ENCODE measurements around the gene ADAT3.
A peak's percentile ranks its signal among the peaks of the same experiment; 100 is the strongest.

Gene ADAT3

DNA sequence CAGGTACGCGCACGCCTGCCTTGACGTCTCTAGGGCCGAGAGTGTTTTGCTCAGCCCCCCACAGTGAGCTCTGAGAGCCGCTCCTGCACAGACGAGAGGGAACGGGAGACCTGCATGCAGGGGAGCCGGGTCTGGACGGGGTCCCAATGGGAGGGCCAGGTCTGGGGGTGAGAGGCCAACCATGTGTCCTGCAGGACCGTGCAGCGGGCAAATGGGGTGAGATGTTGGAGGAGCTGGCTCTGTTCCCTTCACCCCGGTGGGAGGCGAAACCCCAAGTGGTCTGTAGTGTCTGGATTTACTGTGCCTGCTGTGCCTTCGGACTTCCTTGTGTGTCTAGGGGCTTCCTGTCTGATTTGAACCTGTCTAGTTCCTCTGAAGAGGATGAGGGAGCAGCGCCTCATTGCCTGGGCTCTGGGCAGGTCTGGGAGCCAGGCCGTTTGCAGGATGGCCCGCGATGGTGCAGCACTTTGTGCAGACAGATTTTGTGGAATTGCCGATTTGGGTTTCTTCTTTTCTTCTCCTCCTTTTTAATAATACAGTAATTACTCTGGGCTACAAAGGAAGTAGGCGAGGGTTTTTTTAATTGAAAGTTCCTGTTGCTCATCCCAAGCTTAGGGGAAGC lies 37.8 kb downstream of the ADAT3 start:
- DNase-seq = no peak

DNA sequence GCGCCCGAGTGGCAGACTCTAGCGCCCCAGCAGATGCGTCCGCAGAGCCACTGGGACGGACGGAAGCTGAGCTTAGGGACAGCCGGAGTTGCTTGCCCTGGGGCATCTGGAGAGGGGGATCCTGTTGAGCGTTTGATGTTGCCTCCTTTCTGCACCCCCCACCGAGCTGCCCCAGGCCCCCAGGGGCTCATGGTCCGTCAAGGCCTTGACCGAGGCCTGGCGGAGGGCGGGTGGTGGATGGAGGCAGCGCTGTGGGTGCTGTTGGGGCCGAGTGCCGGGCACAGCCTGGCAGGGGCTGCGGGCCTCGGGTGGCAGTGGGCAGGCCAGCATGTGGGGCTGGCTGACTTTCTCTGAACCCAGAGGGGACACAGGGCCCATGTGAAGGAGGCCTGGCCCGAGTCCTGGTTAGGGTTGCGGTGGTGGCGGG lies 38.5 kb downstream of the ADAT3 start:
- no peak for DNase-seq

GRCh38 chr19:1944088-1944915 lies 39.1 kb downstream of the ADAT3 start:
- no peak for DNase-seq

- DNase-seq = no peak
Measured at GRCh38 chr19:1944916-1945561, 39.8 kb downstream of the ADAT3 start.

GRCh38 chr19:1945899-1946298 lies 40.7 kb downstream of the ADAT3 start:
- DNase-seq = peak; percentile 22

DNA sequence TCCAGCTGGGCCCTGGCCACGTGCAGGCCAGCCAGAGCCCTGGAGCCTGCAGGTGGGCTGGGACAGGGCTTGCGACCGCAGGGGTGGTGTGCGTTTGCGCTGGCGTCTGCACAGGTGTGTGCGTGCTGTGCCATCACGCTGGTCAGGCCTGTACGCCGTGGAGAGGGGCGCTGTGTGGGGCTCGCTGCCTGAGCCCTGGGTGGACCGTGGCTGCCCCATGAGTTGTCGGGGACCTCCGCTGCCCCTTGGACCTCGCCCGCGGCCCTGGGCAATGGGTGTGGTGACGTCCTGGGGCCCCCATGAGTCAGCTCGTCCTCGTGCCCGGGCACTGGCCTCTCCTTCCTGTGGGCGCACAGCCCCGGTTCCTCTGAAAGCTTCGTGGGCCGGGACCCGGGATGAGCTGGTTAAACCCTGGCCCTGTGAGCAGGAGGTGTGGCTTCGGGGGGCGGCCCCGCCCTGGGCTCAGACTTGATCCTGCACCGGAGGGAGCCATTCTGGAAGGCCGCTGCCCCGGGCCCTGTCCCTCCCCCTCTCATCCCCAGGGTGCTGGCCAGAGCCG lies 42.5 kb downstream of the ADAT3 start:
- no peak for DNase-seq

GRCh38 chr19:1949304-1950101 lies 44.3 kb downstream of the ADAT3 start:
- no peak for DNase-seq

DNA sequence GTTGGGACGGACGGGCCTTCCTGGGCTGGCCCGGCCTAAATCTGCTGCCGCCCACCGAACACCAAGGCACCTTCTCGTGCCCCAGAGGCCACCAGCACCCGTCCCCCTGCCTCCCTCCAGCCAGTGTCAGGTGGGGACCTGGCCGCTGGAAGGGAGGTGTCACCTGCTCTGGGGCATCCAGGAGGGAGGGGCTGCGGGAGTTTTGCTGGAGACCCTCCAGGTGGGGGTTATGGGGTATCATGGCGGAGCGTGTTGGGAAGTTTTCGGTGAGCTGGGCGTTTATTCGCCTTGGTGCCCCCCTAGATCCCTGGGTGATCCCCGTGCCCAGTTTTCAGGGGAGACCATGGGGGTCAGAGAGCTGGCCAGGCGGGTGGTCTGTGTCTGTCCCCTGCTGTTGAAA lies 45.4 kb downstream of the ADAT3 start:
- DNase-seq = no peak

DNA sequence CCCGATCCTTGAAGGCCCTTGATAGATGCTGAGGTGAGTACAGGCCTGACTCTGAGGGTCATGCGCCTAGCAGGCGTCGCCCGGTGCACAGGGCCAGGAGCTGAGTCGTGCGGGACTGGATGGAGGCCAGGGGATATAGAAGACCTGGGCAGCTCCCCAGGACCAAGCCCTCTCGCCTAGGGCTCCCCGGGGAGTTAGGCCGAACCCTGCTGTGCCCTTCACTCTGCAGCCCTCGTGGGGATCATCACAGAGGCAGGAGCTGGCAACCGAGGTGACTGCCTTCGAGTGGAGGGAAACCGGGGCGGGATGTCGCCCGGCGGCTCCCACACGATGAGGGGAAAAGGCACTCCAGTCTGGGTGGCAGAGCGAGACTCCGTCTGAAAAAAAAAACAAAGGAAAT lies 47.4 kb downstream of the ADAT3 start:
- DNase-seq = no peak

DNA sequence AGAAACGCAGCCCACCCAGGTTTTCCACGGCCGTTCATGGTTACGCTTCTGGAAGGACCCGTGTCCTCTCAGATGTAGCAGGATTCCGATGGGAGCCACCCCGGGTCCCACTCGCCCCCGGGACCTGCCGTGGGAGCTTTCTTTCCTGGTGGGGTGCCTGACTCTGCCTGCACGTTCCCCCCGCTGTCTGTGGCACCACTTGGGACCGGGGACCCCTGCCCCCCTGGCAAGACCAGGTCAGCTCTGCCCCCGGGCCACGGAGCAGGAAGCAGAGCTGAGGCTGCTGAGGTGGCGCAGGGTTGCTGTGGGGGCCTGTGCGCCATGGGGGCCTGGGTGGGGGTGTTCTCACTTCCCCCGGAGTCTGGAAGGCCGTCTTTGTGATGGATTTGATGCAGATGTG lies 47.8 kb downstream of the ADAT3 start:
- DNase-seq = no peak

GRCh38 chr19:1953441-1954094 lies 48.4 kb downstream of the ADAT3 start:
- DNase-seq = no peak

- no peak for DNase-seq
Measured at GRCh38 chr19:1954532-1954933, 49.3 kb downstream of the ADAT3 start.

GRCh38 chr19:1955171-1956121 lies 50.2 kb downstream of the ADAT3 start:
- DNase-seq = no peak

GRCh38 chr19:1956122-1956494 lies 50.9 kb downstream of the ADAT3 start:
- no peak for DNase-seq

DNA sequence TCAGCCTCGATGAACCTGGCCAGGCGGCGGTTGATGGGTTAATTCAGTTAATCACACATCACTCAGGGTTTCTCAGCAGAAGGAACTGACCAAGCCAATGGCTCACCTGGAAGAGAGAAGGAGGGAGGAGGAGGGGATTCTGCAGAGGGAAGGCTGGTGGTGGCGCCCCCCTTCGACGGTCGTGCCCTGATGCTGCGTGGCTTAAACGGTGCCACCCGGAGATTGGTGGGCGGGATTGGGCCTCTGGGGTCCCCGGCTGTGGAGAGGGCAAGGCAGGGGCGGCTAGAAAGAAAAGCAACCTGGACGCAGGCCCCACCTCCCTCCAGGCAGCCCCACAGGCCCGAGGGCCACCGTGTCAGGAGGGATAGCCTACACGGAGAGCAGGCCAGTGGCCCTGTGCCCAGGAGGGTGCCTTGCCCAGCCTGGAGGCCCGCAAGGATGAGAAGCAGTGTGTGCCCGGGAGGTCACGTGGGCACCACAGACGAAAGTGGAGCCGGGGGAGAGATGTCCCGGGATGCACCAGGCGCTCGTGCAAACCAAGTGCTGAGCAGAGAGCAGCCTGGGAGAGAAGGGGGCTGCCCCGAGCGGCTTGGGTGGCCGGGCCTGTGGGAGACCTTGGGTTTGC lies 51.8 kb downstream of the ADAT3 start:
- DNase-seq = no peak

DNA sequence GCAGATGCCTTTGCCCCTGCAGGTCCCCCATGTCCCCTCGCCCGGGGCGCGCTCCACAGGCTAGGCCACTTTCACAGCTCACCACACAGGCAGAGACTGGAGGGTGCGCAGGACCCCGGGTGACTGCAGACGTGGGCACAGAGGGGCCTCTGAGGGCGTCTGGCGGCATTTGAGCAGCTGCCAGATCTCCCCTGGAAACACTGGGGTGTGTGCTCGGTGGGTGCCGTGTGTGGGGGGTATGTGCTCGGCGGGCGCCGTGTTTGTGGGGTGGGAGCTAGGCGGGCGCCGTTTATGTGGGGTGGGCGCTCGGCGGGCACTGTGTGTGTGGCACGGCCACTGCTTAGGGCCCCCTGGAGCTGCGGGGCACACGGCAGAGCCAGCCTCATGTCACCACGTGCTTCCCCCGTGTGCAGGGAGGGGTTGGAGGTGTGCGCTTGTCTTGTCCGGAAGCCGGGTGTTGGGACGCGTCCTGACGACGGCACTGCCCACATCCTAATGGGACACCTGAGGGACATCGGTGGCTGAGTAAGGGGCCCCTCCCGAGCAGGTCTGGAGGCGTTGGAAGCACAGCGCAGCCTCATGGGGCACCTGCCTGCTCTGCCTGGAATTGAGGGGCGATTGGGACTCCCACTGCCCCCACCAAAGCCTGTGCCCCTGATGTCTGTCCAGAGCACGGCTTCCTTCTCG lies 52.5 kb downstream of the ADAT3 start:
- no peak for DNase-seq

DNA sequence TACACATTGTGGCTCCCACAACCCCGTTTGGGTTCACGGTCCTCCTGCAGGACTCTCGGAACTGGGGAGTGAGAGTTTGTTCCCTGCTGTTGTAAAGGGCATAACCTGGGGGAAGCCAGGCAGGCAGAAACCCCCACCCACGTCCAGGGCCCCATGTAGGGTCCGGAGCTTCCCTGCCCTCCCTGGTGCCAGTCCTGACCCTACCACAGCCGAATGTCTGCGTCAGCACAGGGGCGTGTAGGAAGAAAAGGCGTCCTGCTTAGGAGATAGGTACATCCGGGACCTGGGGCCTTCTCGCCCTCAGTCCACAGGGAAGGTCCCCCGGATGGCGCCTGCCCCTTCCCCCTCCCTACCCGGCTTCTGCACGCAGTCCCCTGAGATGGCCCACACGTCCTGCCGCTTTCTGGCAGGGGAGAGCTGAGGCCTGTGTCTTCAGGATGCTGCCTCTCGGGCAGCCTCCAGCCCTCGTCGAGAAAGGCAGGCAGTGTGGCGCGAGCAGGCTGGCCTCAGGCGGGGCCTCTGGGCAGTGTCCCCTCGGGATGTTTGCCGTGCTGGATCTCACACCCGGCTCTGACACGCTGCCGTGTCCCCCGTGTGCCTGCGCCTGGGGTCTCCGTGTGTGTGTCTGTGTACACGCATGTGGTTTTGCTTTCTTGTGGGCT lies 54.9 kb downstream of the ADAT3 start:
- no peak for DNase-seq

- no peak for DNase-seq
Measured at GRCh38 chr19:1961000-1961883, 56.0 kb downstream of the ADAT3 start.
